Measurements from ENCODE around the gene ZNF407.
"Not testable (repeated sequence)": the region's sequence is repeated elsewhere in the genome, so short reads cannot be mapped to it uniquely, and the experiment has no call there.

Gene ZNF407

DNA sequence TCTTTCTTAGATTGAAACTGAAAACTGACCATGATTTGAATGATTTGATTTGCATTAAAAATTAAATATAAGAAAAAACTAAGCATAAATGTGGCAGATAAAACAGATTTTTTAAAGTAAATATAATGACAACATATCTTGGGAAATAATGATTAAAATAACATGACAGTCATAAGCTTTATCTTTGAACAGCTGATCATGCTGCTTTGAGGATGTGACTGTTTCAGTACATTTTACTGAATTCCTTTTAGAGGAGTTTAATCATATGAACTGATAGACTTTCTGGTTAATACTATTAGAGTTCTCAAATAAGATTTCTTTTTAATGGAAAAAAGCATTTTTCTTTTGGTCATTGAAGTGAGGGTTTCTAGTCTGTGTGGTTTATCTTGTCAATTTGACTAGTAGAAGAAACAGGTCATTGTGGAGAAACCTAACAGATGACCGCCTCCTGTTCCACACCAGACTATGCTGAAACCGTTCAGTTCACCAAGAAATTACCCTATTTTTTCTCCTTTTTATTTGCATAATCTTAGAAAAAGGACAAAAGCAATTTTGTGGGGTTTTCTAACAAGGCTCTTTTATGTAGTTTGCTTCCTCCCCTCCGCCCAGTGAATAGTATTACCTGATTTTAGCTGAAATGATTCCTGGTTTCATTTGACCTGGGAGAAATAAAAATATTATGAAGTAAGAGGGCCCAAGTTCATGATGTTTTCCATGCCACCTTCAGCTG is 349.1 kb downstream of the ZNF407 start:
- Mint-ChIP-seq H3K4me3 (no peak overlapping the region), H3K36me3 (peaks cover 2% of the 10 kb centered on the region), H3K27ac (no peak overlapping the region), H3K27me3 (no peaks in the 10 kb centered on the region), H3K9me3 (no peaks in the 10 kb centered on the region), H3K4me1 (peaks cover 10% of the 10 kb centered on the region)
- ATAC-seq (ENCODE audit: low read depth) (no peak), DNase-seq (ENCODE audit: low spot score in 2 of 2) (no peak)

DNA sequence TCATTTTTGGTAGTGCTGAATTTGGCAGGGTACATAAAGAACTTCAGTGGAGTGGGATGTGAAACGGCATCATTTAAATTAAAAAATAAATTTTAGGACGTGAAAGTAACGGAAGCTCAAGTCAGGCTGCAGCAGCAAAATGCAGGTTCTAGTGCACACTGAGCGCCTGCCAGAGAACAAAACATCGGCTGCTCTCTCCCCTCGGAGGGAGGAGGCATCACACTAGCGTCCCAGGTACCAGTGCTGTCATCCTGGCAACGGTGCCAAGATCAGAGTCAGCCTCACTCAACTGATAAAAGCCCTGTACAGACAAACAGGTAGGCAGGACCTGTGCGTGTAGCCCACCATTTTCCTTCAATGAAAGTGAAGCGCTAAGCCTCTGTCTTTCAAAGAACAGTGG is 349.7 kb downstream of the ZNF407 start:
- Mint-ChIP-seq H3K27ac (no peak overlapping the region), H3K36me3 (peaks cover 2% of the 10 kb centered on the region), H3K4me1 (peaks cover 9% of the 10 kb centered on the region)

DNA sequence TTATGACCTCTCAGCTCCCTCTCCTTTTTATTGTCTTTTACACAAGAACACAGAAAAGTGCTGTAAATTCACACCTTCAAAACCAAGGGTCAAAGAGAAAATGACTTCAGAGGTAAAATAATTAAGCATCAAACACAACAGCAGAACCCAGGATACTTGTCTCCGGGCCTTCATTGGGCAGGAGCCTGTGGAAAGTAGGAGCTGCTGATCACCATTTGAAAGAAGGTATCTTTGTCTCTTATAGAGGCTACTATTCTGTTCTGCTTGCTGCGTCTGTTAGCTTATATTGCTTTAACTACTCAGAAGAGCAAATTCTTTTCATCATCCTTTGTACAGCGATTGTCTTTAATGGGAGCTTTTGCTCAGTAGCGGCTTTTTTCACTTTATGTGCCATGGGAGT is 350.2 kb downstream of the ZNF407 start:
- no peak for ATAC-seq (ENCODE audit: low read depth)
- Mint-ChIP-seq H3K36me3 (peaks cover 5% of the 10 kb centered on the region), H3K27ac (no peak overlapping the region)

More for the DNA sequence above, 349.7 kb downstream of the ZNF407 start:
- no peaks in the 10 kb centered on the region for H3K9me3 Mint-ChIP-seq
- ATAC-seq (ENCODE audit: low read depth) (no peak), DNase-seq (ENCODE audit: low spot score in 2 of 2) (no peak)
- H3K4me3 Mint-ChIP-seq, result no peak overlapping the region
- H3K27me3 Mint-ChIP-seq, result no peaks in the 10 kb centered on the region

DNA sequence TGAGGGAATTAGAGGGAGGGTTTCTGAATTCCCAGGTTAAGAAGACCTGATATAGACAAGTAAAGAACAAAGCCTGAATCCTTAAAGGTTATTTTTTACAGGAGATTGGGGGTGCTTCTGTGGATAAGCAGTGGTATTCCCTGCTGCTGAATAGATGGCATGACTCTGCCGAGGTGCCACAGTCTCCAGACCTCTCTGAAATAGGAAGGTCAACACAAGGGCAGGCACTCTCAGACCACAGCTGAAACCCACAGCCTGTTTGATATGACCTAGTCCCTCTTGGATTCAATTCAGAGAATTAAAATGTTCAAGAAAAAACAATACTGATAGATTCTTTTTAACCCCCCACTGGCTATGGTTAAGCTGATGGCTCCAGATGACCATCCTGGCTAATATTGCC is 351.9 kb downstream of the ZNF407 start:
- DNase-seq (ENCODE audit: low spot score in 2 of 2), result no peak
- ATAC-seq (ENCODE audit: low read depth), result no peak
- H3K27me3 Mint-ChIP-seq, result no peaks in the 10 kb centered on the region
- peaks cover 4% of the 10 kb centered on the region for H3K4me1 Mint-ChIP-seq
- H3K4me3 Mint-ChIP-seq, result no peak overlapping the region
- no peak overlapping the region for H3K27ac Mint-ChIP-seq
- peaks cover 6% of the 10 kb centered on the region for H3K36me3 Mint-ChIP-seq
- H3K9me3 Mint-ChIP-seq, result no peaks in the 10 kb centered on the region

More for the DNA sequence above, 350.2 kb downstream of the ZNF407 start:
- peaks cover 6% of the 10 kb centered on the region for H3K4me1 Mint-ChIP-seq
- H3K4me3 Mint-ChIP-seq, result no peak overlapping the region
- H3K27me3 Mint-ChIP-seq, result no peaks in the 10 kb centered on the region
- no peaks in the 10 kb centered on the region for H3K9me3 Mint-ChIP-seq
- DNase-seq (ENCODE audit: low spot score in 2 of 2), result no peak

DNA sequence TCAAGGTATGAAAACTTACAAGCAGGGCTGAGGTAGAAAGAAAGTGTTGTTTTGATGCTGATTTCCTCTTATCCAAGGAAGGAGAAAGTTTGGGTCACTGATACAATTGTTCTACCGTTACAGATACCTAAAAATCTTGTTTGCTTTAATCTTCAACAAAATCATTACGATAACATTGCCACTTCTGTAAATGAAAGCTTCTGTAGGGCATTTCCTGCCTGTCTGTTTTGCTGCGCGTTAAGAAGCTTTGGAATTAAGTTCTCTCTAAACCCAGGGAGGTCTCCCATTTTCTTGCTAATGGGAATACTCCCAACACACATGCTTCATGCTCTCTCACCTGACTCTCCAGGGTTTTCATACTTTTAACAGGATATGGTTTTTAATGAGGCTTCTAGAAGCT is 352.8 kb downstream of the ZNF407 start:
- H3K27me3 Mint-ChIP-seq, result no peaks in the 10 kb centered on the region
- H3K9me3 Mint-ChIP-seq, result no peaks in the 10 kb centered on the region
- H3K4me1 Mint-ChIP-seq, result peaks cover 4% of the 10 kb centered on the region
- DNase-seq (ENCODE audit: low spot score in 2 of 2) (no peak), ATAC-seq (ENCODE audit: low read depth) (no peak)
- H3K27ac Mint-ChIP-seq, result no peak overlapping the region
- no peak overlapping the region for H3K4me3 Mint-ChIP-seq
- H3K36me3 Mint-ChIP-seq, result peaks cover 6% of the 10 kb centered on the region

DNA sequence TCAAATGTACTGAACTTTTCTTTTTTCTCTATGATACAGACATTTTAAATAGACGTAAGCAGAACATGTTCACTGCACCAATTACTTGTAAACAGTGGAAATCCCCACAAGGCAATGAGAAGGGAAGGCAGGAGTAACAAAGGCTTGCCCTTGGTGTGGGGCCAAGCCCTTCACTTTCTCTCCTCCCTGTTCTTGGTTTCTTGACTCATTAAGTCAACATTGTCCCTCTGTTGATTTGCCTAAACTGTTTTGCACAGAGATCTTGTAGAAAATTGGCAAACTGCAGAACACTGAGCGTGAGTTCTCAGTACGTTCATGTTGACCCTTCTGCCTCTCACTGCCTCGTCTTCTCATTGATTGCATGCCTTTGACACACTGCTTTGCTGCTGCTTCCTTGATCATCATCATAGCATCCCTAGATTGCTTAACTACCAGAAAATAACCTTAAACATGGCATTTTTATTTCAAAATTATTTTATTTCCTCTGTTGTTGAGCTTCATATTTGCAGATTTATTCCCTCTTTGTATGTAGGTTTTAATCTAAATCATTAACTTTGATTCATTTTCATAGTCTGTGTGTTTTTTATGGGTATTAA is 353.6 kb downstream of the ZNF407 start:
- Mint-ChIP-seq H3K27ac (no peak overlapping the region), H3K9me3 (no peaks in the 10 kb centered on the region), H3K4me1 (peaks cover 4% of the 10 kb centered on the region), H3K36me3 (peaks cover 6% of the 10 kb centered on the region), H3K4me3 (no peak overlapping the region), H3K27me3 (no peaks in the 10 kb centered on the region)
- ATAC-seq (ENCODE audit: low read depth) (peak; percentile 44), DNase-seq (ENCODE audit: low spot score in 2 of 2) (no peak)

DNA sequence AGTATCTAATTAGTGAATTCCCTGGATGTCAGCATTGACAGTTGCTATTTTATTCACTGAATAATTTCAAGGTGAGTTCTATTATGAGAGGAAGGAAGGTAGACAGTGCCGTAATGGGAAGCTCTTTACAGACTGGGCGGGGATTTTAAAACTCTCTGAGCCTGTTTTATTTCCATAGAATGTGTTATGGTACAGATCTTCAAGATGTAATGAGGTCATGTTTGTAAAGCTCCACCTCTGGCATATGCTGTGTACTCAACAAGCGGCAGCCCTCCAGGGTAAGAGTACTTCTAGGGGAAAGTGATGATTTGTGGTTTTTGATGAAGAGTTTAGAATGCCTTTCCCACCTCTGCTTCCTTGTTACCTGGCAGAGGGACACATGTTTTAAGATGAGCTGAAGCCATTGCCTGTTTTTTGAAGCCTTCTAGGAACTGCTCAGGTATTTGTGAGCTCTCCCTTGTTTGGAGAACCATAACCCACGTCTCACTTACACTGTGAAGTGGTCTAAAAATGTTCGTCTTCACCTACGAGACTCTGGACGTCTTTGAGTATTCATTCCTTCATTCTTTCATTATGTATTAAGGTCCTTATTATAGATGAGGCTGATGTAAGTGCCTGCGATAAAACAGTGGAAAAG is 360.0 kb downstream of the ZNF407 start:
- ATAC-seq (ENCODE audit: low read depth) (no peak), DNase-seq (ENCODE audit: low spot score in 2 of 2) (no peak)
- H3K27ac Mint-ChIP-seq, result no peak overlapping the region
- no peaks in the 10 kb centered on the region for H3K27me3 Mint-ChIP-seq
- H3K4me3 Mint-ChIP-seq, result no peak overlapping the region
- peaks cover 11% of the 10 kb centered on the region for H3K36me3 Mint-ChIP-seq
- no peaks in the 10 kb centered on the region for H3K4me1 Mint-ChIP-seq
- no peaks in the 10 kb centered on the region for H3K9me3 Mint-ChIP-seq

DNA sequence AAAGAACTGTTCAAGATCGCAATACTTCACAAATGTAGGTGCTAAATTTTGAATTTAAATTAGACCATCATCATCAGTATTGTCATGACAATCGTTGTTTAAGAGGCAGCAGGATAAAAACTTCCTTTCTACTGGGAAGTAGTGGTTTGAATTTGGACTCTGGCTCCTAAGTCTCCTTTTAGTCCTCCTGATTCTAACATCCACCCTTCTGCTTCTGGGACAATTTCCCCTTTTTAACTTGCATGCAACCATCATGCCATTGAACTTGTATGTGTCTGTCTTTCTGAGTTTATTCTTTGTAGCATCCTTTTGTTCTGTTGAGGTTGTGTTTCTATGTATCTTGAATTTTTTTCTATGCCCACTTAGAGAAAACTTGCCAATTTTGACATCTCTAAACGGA is 361.5 kb downstream of the ZNF407 start:
- DNase-seq (ENCODE audit: low spot score in 2 of 2) (no peak), ATAC-seq (ENCODE audit: low read depth) (no peak)
- Mint-ChIP-seq H3K4me3 (no peak overlapping the region), H3K27ac (no peak overlapping the region), H3K9me3 (no peaks in the 10 kb centered on the region), H3K4me1 (no peaks in the 10 kb centered on the region), H3K27me3 (no peaks in the 10 kb centered on the region), H3K36me3 (peaks cover 9% of the 10 kb centered on the region)

DNA sequence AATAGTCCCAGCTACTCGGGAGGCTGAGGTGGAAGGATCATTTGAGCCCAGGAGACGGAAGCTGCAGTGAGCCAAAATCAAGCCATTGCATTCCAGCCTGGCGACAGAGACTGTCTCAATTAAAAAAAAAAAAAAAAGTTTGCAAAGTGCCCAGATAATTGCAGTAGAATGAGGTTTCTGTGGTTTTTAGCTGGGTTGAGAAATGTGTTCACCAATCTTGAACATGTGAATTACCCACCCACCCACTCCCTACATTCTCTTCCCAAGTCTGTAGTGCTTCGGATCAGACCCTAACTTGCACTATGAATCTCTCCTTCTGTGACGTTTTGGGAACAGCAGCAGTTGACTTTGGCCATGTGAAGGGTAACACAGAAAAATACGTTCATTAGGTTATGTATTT is 363.9 kb downstream of the ZNF407 start:
- ATAC-seq (ENCODE audit: low read depth) (no peak), DNase-seq (ENCODE audit: low spot score in 2 of 2) (no peak)
- Mint-ChIP-seq H3K4me3 (no peak overlapping the region), H3K27me3 (no peaks in the 10 kb centered on the region), H3K27ac (no peak overlapping the region), H3K36me3 (peaks cover 24% of the 10 kb centered on the region), H3K9me3 (peaks cover 10% of the 10 kb centered on the region), H3K4me1 (no peaks in the 10 kb centered on the region)

DNA sequence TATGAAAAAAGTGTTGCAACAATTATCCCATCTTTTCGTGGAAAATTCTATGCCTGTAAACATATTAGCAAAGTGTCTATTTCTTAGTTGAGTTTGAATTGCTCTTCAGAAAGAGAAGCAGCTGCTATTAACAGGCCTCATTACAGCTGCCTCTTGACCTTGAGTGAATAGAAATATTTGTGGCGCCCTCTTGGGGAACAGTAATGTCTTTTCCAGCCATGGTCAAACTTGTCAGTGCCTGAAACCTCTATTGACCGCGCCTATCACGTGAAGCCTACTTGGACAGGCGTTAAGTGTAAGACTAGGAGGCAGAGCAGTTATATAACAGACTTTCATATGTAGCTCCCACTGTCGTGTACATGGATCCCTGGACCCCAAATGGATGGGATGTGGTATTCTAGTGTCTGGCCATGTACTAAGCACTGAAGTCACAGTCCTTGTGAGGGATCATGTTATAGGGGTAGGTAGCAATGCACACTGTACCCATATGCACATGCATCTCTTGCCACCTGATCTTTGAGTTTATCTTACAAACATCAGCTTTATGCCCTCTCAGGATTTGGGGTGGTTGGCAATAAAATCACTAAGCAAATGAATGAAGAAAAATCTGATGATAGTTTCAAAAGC is 366.3 kb downstream of the ZNF407 start:
- H3K4me1 Mint-ChIP-seq, result no peaks in the 10 kb centered on the region
- ATAC-seq (ENCODE audit: low read depth) (no peak), DNase-seq (ENCODE audit: low spot score in 2 of 2) (no peak)
- no peak overlapping the region for H3K4me3 Mint-ChIP-seq
- peaks cover 10% of the 10 kb centered on the region for H3K9me3 Mint-ChIP-seq
- H3K27ac Mint-ChIP-seq, result no peak overlapping the region
- H3K36me3 Mint-ChIP-seq, result peaks cover 26% of the 10 kb centered on the region
- H3K27me3 Mint-ChIP-seq, result no peaks in the 10 kb centered on the region

DNA sequence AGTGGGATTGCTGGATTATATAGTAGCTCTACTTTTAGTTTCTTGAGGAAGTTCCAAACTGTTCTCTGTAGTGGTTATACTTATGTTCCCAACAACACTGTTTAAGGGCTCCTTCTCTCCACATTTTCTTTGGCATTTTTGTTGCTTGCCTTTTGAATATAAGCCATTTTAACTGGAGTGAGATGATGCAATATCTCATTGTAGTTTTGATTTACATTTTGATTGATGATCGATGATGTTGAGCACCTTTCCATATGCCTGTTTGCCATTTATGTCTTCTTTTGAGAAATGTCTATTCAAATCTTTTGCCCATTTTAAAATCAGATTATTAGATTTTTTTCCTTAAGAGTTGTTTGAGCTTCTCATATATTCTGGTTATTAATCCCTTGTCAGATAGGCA is 368.0 kb downstream of the ZNF407 start:
- H3K9me3 Mint-ChIP-seq, result peaks cover 10% of the 10 kb centered on the region

DNA sequence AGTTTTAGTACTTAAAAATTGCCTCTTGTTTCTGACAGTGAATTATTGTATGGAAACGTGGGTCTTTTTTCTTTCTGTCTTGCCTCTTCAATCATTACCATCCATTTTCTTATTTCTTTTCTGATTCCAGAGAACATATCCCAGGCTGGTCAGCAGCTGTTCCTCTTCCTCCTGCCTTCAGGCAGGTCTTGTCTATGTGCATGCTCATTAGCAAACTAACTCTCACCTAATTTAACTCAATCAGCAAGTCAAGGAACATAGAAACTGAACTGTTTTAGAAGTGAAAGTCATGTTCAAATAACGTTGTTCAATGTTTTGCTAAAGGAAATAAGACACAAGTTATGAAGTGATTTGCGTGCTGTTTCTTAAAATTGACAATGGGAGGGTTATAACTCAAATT is 369.8 kb downstream of the ZNF407 start:
- Mint-ChIP-seq H3K36me3 (peaks cover 31% of the 10 kb centered on the region), H3K4me1 (peaks cover 8% of the 10 kb centered on the region), H3K27ac (no peak overlapping the region), H3K9me3 (peaks cover 10% of the 10 kb centered on the region), H3K27me3 (no peaks in the 10 kb centered on the region), H3K4me3 (no peak overlapping the region)
- ATAC-seq (ENCODE audit: low read depth), result no peak
- no peak for DNase-seq (ENCODE audit: low spot score in 2 of 2)

More for the DNA sequence above, 368.0 kb downstream of the ZNF407 start:
- Mint-ChIP-seq H3K4me3 (no peak overlapping the region), H3K27me3 (no peaks in the 10 kb centered on the region), H3K27ac (no peak overlapping the region), H3K4me1 (no peaks in the 10 kb centered on the region), H3K36me3 (peaks cover 28% of the 10 kb centered on the region)
- DNase-seq (ENCODE audit: low spot score in 2 of 2) (no peak), ATAC-seq (ENCODE audit: low read depth) (no peak)

DNA sequence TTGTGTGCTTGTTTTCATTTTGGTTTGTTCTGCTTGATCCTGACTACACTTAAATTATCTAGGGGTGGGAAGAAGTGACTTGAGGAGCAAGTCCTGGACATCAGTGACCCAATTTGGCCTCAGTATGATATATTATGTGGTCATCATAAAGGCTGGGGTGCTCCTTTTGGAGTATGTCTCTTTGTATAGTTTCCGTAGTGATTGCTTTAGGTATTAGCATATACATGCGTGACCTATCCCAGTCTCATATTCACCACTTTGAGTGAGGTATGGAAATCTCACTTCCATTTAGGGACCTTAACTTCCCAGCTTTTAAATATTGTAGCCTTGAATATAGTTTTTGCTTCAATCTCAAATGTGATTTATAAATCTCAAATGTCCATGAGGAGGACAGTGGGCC is 370.3 kb downstream of the ZNF407 start:
- Mint-ChIP-seq H3K27me3 (no peaks in the 10 kb centered on the region), H3K4me1 (peaks cover 8% of the 10 kb centered on the region), H3K36me3 (peaks cover 30% of the 10 kb centered on the region), H3K9me3 (peaks cover 10% of the 10 kb centered on the region), H3K27ac (no peak overlapping the region), H3K4me3 (no peak overlapping the region)
- no peak for DNase-seq (ENCODE audit: low spot score in 2 of 2)
- no peak for ATAC-seq (ENCODE audit: low read depth)

DNA sequence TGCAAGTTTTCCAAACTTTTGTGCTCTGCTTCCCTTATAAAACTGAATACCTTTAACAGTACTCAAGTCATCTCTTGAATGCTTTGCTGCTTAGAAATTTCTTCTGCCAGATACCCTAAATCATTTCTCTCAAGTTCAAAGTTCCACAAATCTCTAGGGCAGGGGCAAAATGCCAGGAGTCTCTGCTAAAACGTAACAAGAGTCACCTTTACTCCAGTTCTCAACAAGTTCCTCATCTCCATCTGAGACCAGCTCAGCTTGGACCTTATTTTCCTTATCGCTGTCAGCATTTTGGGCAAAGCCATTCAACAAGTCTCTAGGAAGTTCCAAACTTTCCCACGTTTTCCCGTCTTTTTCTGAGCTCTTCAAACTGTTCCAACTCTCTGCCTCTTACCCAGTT is 373.7 kb downstream of the ZNF407 start:
- not testable (repeated sequence) for ATAC-seq (ENCODE audit: low read depth); H3K4me3 Mint-ChIP-seq; H3K27ac Mint-ChIP-seq; H3K9me3 Mint-ChIP-seq; DNase-seq (ENCODE audit: low spot score in 2 of 2); H3K4me1 Mint-ChIP-seq; H3K27me3 Mint-ChIP-seq
- peaks cover 17% of the 10 kb centered on the region for H3K36me3 Mint-ChIP-seq

All from memory B cell (primary cell).